Glomerular endothelial cell (primary cell): ENCODE measurements around the gene FHIT. TPM values are rescaled to one million over a fixed set of nuclear protein-coding genes. Genes with fewer than 3 reads are reported as not detected.
"Not testable (repeated sequence)": the region's sequence is repeated elsewhere in the genome, so short reads cannot be mapped to it uniquely, and the experiment has no call there.

ENCODE experiments used
- DNase-seq: peaks from one replicate; pipeline ENCODE4 v3.0.0-alpha.2; 2011; ENCODE audit warnings: low read depth, low spot score; ENCODE audit errors: extremely low read depth
- total RNA-seq: library from RNA; depleted of rRNA; stranded (reverse); fragments of >200 nt; gene quantifications from 2 replicates; pipeline ENCODE4 v1.2.3, GENCODE V29; 2015

Gene FHIT
- total RNA-seq, 1 donor from 2014 or later, result 8.1 TPM

GRCh38 chr3:59836531-59836930 lies 1414.7 kb downstream of the FHIT start:
- no peak for DNase-seq

- no peak for DNase-seq
Measured at GRCh38 chr3:59832702-59833101, 1418.5 kb downstream of the FHIT start.

- no peak for DNase-seq
Measured at GRCh38 chr3:59832241-59832640, 1419.0 kb downstream of the FHIT start.

- DNase-seq, result no peak
Measured at GRCh38 chr3:59831394-59831793, 1419.9 kb downstream of the FHIT start.

- DNase-seq, result no peak
Measured at GRCh38 chr3:59829527-59829926, 1421.7 kb downstream of the FHIT start.

- DNase-seq, result no peak
Measured at GRCh38 chr3:59824876-59825275, 1426.4 kb downstream of the FHIT start.

- DNase-seq, result no peak
Measured at GRCh38 chr3:59821274-59821673, 1430.0 kb downstream of the FHIT start.

- no peak for DNase-seq
Measured at GRCh38 chr3:59820352-59820934, 1430.8 kb downstream of the FHIT start.

GRCh38 chr3:59818919-59819300 lies 1432.3 kb downstream of the FHIT start:
- DNase-seq, result no peak

GRCh38 chr3:59818033-59818918 lies 1433.0 kb downstream of the FHIT start:
- no peak for DNase-seq

- no peak for DNase-seq
Measured at GRCh38 chr3:59817511-59817910, 1433.7 kb downstream of the FHIT start.

- DNase-seq, result no peak
Measured at GRCh38 chr3:59816312-59816711, 1434.9 kb downstream of the FHIT start.

GRCh38 chr3:59813148-59813538 lies 1438.1 kb downstream of the FHIT start:
- DNase-seq, result no peak

GRCh38 chr3:59812237-59813147 lies 1438.8 kb downstream of the FHIT start:
- no peak for DNase-seq

- no peak for DNase-seq
Measured at GRCh38 chr3:59811160-59811559, 1440.1 kb downstream of the FHIT start.

GRCh38 chr3:59810606-59811005 lies 1440.6 kb downstream of the FHIT start:
- DNase-seq, result no peak

- DNase-seq, result no peak
Measured at GRCh38 chr3:59809710-59810444, 1441.4 kb downstream of the FHIT start.

- no peak for DNase-seq
Measured at GRCh38 chr3:59809016-59809415, 1442.2 kb downstream of the FHIT start.

GRCh38 chr3:59808446-59808845 lies 1442.8 kb downstream of the FHIT start:
- DNase-seq, result no peak

- no peak for DNase-seq
Measured at GRCh38 chr3:59803268-59803667, 1448.0 kb downstream of the FHIT start.

GRCh38 chr3:59802453-59802852 lies 1448.8 kb downstream of the FHIT start:
- DNase-seq, result not testable (repeated sequence)
